HG02943 (cell line): ENCODE data around the gene ZCCHC18.
A peak's percentile ranks its signal among the peaks of the same experiment; 100 is the strongest.
"Not testable (repeated sequence)": the region's sequence is repeated elsewhere in the genome, so short reads cannot be mapped to it uniquely, and the experiment has no call there.

Experiments
- ATAC-seq: cut with Tn5 transposase; IDR thresholded peaks from one replicate; pipeline ENCODE4 v1.9.1; 2021; ENCODE audit warnings: mild to moderate bottlenecking, low read depth, moderate library complexity; ENCODE audit not compliant: unreplicated experiment

ZCCHC18 gene

GRCh38 chrX:104112326-104112951 is at the start of gene ZCCHC18:
Gene ZCCHC18 (plus strand): TSS chrX:104112523. CDS start chrX:104114112, 1,589 bp downstream.
- peak; percentile 68 for ATAC-seq

DNA sequence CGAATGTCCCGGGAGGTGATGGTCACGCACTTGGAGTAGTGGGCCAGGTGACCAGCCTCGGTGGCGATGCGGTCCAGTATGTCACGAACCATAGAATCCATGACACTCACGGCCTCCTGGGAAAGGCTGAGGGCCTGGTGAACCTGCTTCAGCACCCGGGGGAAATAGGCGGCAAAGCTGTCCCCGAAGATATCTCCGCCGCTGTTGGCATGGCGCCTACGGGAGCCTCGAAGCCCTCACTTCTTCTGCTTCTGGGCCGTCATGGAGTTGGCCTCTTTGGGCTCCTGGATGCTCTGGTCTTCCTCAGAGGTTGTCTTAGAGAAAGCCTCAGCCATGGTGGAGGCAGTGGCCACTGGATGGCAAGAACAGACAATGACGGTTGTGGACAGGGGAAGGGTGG is 49.7 kb upstream of the ZCCHC18 start:
- not testable (repeated sequence) for ATAC-seq

DNA sequence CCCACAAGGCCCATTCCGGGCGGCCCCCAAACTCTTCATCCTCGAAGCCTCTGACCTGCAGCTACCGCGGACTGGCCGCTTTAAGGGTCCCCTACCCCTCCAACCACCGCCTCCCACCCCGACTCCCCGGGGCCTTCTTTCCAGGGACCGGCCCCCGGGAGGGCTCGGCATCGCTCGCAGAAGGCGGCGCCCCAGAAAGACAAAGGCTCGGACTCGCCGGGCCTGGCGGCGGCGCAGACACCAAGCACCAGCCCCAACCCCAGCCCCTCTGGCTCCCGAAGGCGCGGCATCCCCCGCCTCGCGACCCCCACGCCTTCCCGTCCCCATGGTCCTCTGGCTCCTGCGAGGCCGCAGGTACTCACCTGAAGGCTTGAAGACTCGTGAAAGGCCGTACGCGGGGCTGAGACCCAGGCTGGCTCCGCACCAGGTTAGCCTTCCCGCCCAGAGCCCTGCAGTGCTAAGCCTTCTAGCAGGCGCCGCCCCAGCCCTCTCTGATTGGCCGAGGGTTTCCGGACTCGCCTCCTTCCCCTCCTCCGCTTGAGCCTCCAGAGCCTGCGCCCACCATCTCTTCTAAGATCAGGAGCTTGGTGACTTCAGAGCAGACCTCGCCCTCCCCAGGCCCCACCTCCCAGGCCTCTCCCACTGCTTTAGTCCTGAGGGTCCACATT is 36.4 kb upstream of the ZCCHC18 start, which contains the start of gene TMSB15C:
TSS of gene TMSB15C (minus strand) at position 459 of the 668 bp plus-strand sequence.
- peak; percentile 90 for ATAC-seq

- ATAC-seq, result not testable (repeated sequence)
Observed at GRCh38 chrX:104077854-104078253, 34.5 kb upstream of the ZCCHC18 start.

GRCh38 chrX:104084063-104084462 is 28.3 kb upstream of the ZCCHC18 start:
- no peak for ATAC-seq

DNA sequence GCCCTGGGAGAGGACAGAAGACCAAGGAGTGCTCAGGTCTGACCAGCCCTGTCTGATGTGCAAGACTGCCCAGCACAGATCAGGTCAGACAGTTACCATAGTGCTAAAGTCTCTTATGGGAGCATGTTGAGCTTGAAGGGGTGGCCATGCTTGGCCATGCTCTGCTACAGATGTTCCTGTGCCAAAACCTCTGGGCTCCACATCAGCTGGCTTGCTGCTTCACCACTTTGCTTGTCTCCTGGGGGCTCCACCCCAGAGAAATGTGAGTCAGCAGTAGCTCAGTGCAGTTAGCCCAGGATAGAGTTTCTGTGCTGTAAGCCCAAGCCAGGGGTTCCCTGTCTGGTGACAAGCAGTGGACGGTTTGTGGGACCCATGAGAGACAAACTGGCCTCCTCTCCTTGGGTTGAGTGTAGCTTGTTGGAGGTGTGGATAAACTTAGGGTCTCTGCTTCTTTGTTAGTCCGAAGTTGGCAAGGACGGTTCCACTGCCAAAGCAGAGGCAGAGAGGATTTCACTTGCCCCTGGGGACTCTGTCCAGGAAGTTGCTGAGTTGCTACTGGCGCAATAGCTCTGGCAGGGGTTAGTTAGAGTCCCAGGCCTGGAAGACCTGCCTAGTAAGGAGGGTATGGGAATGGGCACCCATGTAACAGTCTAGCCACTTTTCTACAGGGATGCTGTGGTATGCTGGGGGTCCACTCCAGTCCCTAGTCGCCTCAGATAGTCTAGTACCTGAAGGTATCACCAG is 27.6 kb upstream of the ZCCHC18 start:
- no peak for ATAC-seq

DNA sequence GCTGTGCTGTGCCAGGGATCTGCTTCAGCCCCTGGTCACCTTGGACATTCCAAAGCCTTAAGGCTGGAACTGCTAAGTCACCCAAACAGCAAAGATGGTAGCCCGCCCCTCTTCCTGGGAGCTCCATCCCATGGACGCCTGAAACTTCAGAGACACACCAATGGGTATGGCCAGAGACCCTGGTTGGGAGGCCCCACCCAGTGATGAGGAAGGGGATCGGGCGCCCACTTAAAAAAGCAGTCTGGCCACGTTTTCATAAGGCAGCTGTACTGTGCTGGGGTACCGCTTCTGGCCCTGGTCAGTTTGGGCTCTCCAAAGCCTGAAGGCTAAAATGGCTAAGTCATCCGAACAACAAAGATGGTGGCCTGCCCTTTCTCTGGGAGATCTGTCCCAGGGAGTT is 26.8 kb upstream of the ZCCHC18 start:
- no peak for ATAC-seq

GRCh38 chrX:104085919-104086318 is 26.4 kb upstream of the ZCCHC18 start:
- ATAC-seq, result no peak

DNA sequence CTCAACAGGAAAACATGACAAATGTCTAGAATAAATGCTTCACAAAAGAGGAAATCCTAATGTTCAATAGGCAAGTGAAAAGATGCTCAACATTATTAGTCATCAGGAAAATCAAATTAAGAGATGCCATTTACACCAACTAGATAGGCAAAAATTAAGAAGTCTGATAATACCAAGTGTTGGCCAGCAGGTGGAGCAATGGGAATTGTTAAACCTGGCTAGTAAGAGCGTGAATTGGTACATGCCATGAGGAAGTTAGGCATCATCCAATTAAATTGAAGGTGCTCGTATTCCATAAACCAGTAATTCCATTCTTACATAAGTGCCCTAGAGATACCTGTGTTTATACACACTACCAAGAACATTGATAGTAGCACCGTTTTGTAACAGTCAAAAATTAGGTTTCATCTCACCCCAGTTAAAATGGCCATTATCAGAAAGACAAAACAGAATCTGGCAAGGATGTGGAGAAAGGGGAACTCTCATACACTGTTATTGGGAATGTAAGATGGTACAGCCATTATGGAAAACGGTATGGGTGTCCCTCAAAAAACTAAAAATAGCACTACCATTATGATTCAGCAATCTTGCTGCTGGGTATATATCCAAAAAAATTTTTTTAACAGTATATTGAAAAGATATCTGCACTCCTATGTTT is 14.0 kb upstream of the ZCCHC18 start:
- peak; percentile 71 for ATAC-seq

- no peak for ATAC-seq
Observed at GRCh38 chrX:104098919-104099318, 13.4 kb upstream of the ZCCHC18 start.

DNA sequence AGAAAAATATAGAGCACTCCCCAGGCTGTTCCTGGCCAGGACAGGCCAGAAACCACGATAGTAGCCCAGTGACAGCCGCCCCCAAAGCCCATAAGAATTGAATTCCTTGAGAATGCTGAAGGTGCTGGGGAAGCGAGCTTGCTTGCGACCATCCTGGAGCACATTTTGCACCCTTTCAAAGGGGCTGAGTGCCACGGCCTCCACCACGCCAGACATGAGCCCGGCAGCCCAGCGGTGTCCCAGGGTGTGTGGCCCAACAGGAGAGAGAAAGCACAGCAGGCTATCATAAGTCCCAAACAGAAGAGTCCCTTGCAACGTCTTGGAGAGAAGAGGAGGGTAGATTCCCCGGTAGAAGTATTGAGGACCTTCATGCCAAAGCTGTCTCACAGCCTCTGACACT is 7.6 kb upstream of the ZCCHC18 start:
- no peak for ATAC-seq

GRCh38 chrX:104105330-104106262 is 6.7 kb upstream of the ZCCHC18 start:
- ATAC-seq, result no peak

GRCh38 chrX:104108955-104109354 is 3.4 kb upstream of the ZCCHC18 start:
- no peak for ATAC-seq

GRCh38 chrX:104110491-104111240 is 1.7 kb upstream of the ZCCHC18 start:
- ATAC-seq, result peak; percentile 46

- ATAC-seq, result peak; percentile 36
Observed at GRCh38 chrX:104113222-104113965, 1.1 kb downstream of the ZCCHC18 start.

DNA sequence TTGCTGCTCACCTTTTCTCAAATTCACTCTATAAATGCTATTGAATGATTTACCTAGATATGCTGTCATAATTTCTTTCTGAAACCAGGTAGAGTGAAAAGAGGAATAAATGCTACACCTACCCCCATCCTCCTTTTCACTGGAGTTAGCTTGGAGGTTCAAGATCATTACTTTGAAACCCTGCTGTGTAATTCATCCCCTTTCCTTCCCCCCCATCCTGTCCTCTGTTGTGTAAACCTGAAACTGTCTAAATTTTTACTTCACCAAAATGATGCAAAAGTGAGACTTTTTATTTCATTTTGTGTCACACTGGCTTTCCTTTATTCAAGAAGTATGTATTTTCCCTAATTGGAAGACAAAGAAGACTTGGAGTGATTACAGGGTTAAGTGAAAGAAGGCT is 5.4 kb downstream of the ZCCHC18 start:
- no peak for ATAC-seq

- no peak for ATAC-seq
Observed at GRCh38 chrX:104118765-104119164, 6.4 kb downstream of the ZCCHC18 start.

GRCh38 chrX:104122829-104123228 is 10.5 kb downstream of the ZCCHC18 start:
- ATAC-seq, result no peak
